Stimulated activated naive CD8-positive, alpha-beta T cell treated with anti-CD3 and anti-CD28 coated beads, Interleukin-15, Interleukin-2, amounts not matched to agents 100 U/mL and 50 U/mL, for 24 hours (primary cell): ENCODE measurements around the gene NUMA1.

Experiments used
- ATAC-seq: fragments of 150-1000 bp; cut with Tn5 transposase; one replicate; pipeline ENCODE4 v1.10.0; 2021
- DNase-seq: peaks from one replicate; pipeline ENCODE4 v3.0.0; 2021

The NUMA1 gene

GRCh38 chr11:72100462-72100861 lies 20.1 kb upstream of the NUMA1 start:
- ATAC-seq (no peak), DNase-seq (no peak)

- ATAC-seq, result no peak
- DNase-seq, result no peak
Measured at GRCh38 chr11:72100009-72100408, 19.7 kb upstream of the NUMA1 start.

- ATAC-seq (no peak), DNase-seq (no peak)
Measured at GRCh38 chr11:72098741-72099140, 18.4 kb upstream of the NUMA1 start.

GRCh38 chr11:72091292-72091691 lies 10.9 kb upstream of the NUMA1 start:
- peak; percentile 83 for ATAC-seq
- DNase-seq, result peak; percentile 66

DNA sequence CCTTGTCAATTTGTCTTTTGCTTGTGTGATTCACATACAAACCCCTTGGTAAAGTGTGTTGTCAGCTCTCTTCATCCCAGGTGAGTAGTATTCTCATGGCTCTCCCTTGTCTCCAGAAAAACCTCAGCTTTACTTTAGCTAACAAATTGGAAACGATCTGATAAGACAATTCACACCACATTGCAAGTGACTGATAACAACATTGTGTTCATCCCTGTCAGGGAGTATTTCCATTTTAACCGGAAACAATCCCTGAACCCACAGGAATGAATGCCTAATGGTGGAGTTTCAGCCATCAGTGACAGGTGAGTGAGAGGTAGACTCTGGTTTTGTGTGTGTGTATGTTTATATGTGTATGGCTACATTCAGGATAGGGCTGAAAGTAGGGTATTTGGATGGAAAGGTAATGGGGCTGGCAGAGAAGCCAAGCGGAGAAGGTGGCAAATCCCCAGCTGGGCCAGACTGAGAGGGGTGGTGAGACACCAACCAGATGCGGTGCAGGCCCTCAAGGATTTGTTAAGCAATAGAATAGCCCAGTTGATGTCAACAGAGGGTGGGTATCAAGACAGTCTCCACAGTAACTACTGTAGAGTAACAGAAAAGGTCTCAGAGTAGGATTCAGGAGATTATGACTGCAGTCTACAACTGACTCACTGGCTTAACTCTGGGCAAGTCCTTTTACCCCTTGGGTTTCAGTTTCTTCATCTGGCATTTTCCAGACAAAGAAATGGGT lies 7.9 kb upstream of the NUMA1 start:
- ATAC-seq, result peak; percentile 54

GRCh38 chr11:72085621-72086351 lies 5.4 kb upstream of the NUMA1 start:
- ATAC-seq (no peak), DNase-seq (no peak)

More for the DNA sequence above, 7.9 kb upstream of the NUMA1 start:
- no peak for DNase-seq

DNA sequence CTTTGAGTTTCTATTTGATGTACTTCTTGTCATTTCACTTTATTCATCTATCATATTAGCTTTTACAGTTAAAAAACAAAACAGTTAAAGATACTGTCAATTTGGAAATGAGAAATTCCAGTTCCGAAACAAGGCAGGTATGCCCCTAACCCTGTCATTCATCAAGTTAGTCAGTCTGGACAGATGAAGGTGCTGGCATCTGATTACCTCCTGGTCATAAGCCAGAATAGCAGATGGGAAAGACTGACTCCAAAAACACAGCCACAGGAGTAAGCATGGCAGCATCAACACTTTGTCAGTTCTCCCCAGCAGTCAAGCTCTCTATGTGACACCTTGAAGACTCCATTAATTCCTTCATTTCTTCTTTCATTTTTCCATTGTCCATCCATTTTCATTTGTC lies 4.6 kb upstream of the NUMA1 start:
- no peak for ATAC-seq
- DNase-seq, result no peak

DNA sequence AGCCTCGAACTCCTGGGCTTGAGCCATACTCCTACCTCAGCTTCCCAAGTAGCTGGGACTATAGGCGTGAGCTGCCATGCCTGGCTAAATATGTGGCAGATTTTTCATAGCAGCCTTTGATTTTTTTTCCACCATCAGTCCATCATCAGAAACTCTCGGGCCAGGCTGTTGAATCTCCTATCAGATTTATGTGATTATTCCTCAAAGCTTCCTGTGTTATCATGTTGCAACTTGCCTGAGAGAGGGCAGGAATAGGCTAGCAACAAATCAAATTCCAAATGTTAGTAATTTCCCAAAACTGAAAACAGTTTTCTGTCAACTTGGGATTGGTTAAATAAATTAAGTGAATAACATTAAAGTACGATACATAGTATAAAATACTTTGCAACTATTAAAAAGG lies 3.7 kb upstream of the NUMA1 start:
- no peak for DNase-seq

GRCh38 chr11:72083414-72083813 lies 3.1 kb upstream of the NUMA1 start:
- ATAC-seq, result no peak
- DNase-seq, result no peak

More for the DNA sequence above, 3.7 kb upstream of the NUMA1 start:
- no peak for ATAC-seq

- ATAC-seq (no peak), DNase-seq (no peak)
Measured at GRCh38 chr11:72081821-72082453, 1.6 kb upstream of the NUMA1 start.

- DNase-seq (no peak), ATAC-seq (no peak)
Measured at GRCh38 chr11:72081184-72081644, 872 bp upstream of the NUMA1 start.

- no peak for ATAC-seq
- no peak for DNase-seq
Measured at GRCh38 chr11:72079819-72080325, 470 bp downstream of the NUMA1 start.

DNA sequence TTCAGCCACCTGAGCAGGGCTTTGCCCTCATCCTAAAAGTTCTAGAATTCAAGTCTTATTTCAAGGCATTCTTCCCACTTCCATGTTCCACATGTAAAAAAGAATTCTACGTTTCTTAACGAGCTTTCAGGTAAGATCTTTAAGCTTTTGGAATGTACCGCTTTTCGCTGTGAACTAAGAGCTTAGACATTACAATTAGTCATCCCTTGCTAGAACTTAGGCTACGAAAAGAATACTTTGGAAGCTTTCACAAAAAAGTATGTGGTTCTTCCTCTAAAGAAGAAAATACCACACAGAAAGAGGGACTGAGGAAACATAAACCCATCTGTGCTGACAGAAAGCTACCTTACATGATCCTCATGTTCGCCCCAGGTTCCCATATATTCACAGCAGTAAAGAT lies 1.9 kb downstream of the NUMA1 start:
- no peak for ATAC-seq
- no peak for DNase-seq

- DNase-seq, result no peak
- ATAC-seq, result no peak
Measured at GRCh38 chr11:72075756-72076155, 4.6 kb downstream of the NUMA1 start.

- no peak for ATAC-seq
- DNase-seq, result no peak
Measured at GRCh38 chr11:72075109-72075508, 5.2 kb downstream of the NUMA1 start.

DNA sequence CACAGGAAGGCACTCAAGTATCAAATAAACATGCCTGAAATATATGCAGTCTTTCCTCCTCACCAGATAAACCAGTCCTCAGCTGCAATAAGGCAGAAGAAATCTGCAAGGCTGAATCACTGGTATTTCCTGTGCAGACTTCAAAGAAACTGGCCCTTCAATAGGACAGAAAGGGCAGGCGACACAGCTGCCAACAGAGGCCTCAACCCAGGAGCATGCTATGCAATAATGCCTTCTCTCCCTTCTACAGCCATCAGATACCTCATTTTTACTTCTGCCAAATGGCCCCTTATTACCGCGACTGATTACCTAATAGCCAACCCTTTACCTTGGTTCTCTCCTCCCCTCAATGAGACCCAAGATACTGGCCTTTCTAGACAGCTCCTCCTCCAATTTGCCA lies 8.0 kb downstream of the NUMA1 start:
- no peak for DNase-seq
- ATAC-seq, result peak; percentile 65

DNA sequence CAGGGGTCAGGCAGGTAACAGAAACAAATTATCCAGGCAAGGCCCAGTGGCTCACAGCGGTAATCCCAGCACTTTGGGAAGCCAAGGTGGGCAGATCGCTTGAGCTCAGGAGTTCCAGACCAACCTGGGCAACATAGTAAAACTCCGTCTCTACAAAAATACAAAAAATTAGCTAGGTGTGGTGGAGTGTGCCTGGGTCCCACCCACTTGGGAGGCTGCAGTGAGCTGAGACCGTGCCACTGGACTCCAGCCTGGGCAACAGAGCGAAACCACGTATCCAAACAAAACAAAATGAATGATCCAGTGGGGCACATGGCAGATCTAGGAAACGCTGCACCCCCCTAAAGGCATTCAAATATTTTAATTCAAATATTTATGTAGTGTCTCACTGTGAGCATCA lies 9.9 kb downstream of the NUMA1 start:
- no peak for DNase-seq
- ATAC-seq, result no peak

- DNase-seq (peak; percentile 20), ATAC-seq (peak; percentile 43)
Measured at GRCh38 chr11:72069787-72070251, 10.5 kb downstream of the NUMA1 start.

DNA sequence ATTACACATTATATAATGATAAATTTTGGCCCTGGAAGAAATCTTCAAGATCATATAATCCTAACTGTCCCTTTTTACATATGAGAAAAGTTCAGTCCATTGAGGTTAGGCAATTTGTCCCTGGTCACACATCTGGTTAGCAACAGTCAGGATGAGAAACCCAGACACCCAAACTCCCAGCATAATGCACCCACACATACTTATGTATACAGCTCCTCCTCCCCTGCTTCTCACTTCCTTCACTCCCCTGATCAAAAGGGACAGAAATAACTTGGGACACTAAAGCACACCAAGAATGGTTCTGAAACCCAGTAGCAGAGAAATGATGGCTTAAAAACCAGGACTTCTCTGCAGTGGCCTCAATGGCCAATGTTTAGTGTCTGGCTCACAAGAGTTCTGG lies 11.1 kb downstream of the NUMA1 start:
- ATAC-seq (no peak), DNase-seq (no peak)

GRCh38 chr11:72067676-72068075 lies 12.7 kb downstream of the NUMA1 start:
- ATAC-seq (no peak), DNase-seq (no peak)

DNA sequence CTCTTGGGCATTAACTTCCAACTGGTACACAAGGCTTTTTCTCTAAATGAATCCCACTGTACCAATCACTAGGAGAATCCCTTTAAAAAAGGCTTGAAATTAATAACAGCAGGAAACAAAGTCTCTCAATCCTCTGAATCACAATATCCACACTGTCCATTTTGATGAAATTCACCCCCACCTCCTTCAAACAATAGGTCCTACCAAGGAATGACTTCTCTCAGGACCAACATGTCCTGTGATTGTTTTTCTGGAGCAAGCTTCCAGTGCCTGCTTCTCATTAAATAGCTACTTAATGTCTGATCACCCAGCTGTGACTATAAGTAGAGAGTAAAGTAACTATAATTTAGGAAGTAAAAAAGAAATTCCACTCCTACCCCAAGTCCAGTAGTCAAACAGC lies 13.1 kb downstream of the NUMA1 start:
- no peak for DNase-seq
- no peak for ATAC-seq

- no peak for ATAC-seq
- no peak for DNase-seq
Measured at GRCh38 chr11:72066855-72067254, 13.5 kb downstream of the NUMA1 start.
